ENCODE results near the gene RUVBL2.
"Not testable (repeated sequence)": the region's sequence is repeated elsewhere in the genome, so short reads cannot be mapped to it uniquely, and the experiment has no call there.

DNA sequence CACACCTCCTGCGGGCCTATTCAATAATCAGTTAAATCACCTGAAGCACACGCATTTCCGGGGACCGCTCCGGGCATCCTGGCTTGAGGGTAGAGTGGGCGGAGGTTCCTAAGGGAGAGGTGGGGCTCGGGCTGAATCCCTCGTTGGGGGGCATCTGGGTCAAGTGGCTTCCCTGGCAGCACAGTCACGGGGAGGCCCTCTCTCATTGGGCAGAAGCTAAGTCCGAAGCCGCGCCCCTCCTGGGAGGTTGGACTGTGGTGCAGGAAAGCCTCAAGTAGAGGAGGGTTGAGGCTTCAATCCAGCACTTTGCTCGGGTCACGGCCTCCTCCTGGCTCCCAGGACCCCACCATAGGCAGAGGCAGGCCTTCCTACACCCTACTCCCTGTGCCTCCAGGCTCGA is 49.9 kb downstream of the RUVBL2 start, which contains the start of gene CGB5:
- TF ChIP-seq, protein P1, sequence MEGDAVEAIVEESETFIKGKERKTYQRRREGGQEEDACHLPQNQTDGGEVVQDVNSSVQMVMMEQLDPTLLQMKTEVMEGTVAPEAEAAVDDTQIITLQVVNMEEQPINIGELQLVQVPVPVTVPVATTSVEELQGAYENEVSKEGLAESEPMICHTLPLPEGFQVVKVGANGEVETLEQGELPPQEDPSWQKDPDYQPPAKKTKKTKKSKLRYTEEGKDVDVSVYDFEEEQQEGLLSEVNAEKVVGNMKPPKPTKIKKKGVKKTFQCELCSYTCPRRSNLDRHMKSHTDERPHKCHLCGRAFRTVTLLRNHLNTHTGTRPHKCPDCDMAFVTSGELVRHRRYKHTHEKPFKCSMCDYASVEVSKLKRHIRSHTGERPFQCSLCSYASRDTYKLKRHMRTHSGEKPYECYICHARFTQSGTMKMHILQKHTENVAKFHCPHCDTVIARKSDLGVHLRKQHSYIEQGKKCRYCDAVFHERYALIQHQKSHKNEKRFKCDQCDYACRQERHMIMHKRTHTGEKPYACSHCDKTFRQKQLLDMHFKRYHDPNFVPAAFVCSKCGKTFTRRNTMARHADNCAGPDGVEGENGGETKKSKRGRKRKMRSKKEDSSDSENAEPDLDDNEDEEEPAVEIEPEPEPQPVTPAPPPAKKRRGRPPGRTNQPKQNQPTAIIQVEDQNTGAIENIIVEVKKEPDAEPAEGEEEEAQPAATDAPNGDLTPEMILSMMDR (IDR thresholded peaks at IDR 0.05): not testable (repeated sequence)
- not testable (repeated sequence) for TF ChIP-seq POLR2A, POLR2AphosphoS5 (IDR thresholded peaks at IDR 0.05)

All from prostate gland (tissue), 2 donors.